GM21367 (cell line): Measurements from ENCODE around the gene NTSR1.

Source experiments
- ATAC-seq: cut with Tn5 transposase; IDR thresholded peaks from one replicate; pipeline ENCODE4 v1.9.1; 2021; ENCODE audit not compliant: unreplicated experiment

Gene NTSR1

DNA sequence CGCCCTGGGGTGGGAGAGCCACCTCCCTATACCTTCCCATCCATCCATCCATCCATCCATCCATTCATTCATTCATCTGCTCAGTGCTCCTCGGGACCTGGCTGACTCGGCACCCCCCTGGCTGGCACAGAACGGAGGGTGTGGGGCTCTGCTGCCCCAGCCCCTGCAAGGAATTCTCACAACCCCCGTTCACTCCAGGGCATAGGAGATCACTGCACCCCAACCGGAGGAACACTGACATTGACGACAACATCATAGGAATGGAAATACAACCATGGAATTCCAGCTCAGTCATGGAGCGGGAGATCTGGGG, 59.6 kb downstream of the NTSR1 start:
- ATAC-seq, result no peak

DNA sequence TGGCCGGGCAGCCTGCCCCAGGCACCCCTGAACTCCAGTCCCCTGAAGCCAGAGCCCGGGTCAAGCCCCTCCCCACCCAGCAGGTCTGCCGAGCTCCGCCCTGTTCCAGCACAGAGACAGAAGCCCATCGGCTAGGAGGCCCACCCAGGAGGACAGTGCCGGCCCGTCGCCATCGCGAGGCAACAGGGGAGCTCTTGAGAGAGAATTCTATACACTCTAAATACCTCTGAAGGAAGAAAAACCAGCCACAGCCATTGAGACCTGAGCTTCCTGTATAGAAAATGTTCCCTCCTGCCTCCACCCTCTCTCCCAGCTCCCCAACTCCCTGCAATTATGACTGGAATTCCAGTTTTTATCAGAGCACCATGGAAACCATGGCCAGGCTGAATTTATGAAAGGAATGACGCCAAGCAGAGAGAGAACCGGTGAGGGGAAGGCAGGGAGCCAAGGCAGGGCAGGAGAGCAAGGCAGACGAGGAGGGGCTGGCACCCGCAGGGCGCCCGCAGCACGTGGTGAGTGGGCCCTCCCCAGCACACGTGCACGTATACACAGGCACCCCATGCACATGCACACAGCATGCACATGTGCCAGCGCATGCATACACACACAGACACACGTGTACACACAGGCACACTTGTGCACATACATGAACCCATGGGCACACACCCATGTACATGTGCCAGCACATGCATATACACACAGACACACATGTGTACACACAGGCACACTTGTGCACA, 60.1 kb downstream of the NTSR1 start:
- ATAC-seq, result no peak

DNA sequence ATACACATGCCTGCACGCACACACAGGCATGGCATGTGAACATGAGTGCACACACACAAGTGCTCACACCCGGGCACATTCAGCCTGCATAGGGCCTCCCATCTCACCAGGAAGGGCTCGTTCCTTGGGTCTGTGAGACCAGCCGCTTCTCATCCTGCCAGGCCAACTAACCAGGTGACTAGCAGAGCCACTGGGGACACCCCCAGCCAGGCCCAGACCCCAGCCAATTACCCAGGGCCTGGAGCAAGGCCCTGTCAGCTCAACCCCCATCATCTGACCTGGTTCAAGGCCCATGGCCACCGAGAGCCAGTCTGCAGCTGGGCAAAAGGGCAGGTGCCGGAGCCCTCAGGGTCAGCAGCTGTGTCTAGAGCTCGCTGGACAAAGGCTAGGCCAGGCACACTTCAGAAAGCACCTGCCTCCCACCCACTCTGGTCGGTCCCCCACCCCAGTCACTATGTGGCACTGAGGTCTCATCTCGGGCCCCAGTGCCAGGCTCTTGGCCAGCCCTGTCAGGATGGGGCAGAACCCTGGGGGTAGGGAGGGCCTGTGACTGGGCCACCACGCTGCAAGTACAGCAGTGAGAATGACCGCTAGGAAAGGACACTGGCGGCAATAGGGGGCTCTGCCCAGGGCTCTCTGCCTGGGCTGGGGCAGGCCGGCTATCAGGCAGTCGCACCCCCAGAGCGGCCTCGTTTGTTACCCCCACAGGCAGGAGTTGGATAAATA, 60.9 kb downstream of the NTSR1 start:
- ATAC-seq, result no peak

DNA sequence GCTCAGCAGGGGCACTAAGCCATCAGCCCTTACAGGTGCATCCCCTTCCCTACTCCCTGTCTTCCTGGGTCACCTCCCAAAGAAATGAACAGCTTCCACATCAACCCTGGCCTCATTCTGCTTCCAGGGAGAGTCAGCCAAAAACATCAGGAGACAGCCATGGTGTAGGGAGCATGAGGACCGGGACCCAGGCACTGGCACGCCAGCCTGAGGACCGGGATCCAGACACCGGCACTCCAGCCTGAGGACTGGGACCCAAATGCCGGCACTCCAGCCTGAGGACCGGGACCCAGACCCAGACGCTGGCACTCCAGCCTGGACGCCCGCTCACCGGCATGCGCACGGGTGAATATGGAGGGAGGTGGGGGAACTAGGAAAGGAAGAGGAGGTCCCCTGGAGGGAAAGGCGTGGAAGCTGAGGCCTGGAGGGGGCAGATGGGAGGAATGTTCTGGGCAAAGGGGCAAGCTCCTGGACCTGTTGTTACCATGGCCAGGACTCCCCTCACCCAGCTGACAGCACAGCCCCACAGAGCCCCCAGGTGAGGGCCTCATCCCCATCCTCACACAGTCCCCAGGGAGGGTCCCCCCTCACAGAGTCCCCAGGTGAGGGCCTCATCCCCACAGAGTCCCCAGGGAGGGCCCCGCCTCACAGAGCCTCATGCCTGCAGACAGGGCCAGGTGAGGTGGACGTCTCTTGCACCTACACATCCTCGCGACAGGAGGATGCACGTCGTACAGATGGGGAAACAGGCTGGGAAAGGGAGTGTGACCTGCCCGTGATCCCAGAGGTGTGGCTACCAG, 61.7 kb downstream of the NTSR1 start:
- ATAC-seq, result no peak

DNA sequence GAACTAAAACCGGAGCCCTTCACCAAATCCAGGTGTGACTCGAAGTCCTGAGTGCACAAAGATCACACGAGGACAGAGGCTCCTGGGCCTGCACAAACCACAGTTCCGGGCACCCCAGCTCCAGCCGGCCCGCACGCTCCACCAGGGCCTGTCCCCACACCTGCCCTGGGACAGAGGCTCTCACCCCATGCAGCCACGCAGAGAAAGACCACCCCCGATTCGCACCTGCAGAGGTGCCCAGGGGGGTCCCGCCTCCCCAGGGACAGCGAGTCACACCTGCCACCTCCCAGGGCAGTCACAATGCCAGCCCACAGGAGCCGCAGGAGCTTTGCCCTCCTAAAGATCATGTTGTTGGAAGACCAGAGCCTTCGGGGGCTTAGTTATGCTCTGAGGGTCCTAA, 62.3 kb downstream of the NTSR1 start:
- no peak for ATAC-seq

DNA sequence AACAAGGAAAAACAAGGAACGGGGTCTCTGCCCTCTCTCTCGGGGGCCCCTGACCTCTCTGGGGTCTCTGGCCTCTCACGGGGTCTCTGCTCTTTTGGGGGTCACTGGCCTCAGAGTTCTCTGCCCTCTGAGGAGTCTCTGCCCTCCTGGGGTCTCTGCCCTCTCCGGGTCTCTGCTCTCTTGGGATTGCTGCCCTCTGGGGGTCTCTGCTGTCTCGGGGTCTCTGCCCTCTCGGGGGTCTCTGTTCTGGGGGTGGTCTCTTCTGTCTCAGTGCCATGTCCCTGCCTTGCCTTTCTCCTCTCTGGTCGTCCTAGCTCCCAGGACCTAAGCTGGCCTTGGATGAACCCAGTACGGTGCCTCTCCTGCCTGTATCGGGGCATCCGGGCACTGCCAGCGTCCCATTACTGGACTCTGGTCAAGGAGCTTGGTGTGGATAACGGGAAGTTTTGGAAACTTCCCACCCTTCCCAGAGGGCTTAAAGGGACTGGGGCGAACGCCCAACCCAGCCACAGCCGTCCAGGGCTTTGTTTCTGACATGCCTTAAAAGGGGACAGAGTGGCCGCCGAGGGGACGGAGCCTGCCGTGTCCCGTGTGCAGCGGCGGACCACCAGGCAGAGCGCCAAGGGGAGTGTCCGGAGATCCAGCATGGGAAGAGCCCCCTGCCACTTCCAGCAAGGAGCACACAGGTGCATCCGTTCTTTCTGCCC, 62.9 kb downstream of the NTSR1 start:
- no peak for ATAC-seq

DNA sequence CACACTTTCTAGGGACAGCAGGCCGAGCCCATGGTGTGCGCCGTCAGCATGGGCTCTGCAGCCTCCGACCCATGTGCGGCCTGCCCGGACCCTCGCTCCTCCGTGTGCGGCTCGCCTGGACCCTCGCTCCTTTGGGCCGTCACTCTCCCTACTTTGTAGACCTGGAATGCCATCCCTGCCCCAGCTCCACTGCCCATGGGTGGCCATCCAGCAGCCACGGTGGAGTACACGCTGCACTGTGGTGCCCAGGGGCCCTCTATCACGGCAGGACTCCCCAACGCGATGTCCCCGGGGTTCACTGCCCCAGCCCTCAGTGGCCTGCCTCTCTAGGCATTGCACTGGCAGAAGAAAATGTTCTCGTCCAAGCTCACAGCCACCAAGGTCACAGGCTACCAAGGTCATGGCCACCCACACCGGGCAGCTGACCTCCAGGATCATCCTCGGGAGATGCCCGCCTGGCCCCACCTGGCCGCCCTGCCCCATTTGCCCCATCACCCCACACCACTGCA, 63.5 kb downstream of the NTSR1 start:
- ATAC-seq, result no peak

DNA sequence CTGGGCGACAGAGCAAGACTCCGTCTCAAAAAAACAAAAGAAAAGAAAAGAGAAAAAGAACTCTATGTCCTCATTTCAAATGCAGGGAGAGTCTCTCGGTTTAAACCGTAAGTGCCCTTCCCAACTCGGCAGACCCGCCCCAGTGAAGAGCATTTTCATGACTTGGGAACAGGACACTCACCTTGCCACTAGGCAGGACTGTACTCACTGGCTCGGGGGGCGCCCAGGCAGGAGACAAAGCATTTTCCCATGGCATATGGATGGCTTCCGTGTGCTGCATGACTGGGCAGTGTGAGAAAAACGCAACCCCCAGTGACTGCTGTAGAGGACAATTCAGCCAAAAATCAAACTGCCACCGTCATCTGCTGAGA, 64.0 kb downstream of the NTSR1 start:
- ATAC-seq, result no peak

DNA sequence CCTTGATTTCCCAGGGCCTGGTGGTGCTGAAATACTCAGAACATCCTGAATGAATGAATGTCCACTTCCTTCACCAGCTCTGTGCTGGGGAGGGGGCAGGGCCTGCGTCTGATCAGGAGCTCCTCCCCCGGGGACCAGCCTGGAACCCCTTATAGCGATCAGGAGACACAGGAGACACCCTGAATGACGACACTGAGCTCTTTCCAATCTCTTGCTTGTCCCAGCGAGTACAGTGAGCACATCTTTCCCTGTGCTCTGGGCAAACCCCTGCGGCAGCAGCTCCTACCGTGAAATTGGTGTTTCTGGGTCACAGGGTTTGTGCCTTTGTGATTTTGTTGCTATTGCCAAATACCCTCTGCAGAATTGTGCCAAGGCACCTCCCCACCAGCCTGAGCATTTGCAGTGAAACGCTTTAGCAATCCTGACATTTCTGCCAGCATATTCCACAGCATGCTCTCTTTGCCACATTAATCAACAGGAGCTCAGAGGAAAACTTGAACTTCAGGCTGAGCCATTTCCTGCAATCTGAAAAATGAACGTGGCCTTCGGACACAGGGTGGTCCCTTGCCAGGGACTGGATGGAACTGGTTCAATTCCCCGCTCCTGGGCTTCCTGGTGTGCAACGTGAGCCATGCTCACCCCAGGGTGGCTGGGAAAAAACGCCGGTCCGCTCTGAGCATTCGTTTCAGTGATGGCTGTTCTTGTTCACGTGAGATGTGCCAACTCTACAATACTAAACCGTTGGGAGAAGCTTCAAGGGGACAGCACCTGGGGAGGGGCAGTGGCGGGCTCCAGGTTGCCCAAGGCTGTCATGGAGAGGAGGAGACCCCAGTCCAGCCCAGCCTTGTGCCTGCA, 64.6 kb downstream of the NTSR1 start:
- ATAC-seq, result no peak

DNA sequence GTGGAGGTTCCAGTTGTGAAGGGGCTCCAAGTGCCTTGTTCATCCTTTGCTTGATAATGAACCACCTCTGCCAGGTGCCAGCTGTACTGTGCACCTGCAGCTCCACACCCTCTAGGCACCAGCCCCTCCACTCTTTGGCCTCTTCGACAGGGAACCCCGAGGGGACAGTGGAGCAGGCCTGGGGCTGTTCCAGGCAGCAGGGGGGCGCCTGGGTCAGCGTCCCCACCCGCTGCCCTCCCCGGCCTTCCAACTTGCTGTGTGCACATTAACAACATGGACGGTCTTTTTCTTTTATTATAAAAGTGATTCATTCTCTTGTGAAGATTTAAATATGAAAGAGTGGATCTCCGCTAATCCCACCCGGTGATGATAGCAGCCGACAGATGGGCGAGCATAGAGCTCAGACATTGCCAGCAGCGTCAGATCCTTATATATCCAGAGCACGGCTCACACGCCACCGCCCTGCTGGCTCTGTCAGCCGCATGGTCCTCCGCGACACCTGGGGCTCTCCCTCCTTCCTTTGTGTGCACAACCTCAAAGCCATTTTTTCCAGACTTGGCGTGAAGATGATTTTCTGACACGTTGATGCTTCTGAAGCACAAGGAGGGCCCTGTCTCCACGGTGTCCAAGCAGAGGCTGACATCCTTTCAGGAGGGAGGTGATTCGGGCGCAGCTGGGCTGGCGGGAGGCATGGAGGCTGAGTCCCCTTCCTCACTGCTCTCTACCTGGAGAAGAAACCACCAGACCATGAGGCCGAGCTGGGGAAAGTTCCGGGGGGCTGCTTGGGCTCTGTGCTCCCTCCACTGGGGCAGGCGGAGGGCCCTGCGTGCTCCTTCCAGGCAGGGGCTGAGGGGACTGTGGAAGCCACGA, 65.4 kb downstream of the NTSR1 start:
- ATAC-seq, result no peak

DNA sequence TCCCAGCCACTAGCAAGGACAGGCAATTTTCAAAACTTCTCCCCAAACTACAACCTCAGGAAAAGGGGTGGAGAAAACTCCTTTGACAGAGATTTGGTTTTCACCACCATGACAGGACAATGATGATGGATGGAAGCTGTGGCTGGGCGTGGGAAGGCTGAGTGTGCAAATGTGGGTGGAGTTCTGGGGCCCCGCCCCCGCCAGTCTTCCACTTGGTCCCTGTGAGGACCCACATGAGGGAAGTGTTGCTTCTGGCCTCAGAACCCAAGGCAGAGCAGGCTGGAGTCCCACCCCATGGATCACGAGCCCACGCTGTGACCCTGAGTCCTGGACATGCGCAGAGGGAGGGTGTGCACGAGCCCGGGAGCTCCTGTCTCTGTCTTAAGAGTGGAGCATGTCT, 66.1 kb downstream of the NTSR1 start:
- no peak for ATAC-seq

DNA sequence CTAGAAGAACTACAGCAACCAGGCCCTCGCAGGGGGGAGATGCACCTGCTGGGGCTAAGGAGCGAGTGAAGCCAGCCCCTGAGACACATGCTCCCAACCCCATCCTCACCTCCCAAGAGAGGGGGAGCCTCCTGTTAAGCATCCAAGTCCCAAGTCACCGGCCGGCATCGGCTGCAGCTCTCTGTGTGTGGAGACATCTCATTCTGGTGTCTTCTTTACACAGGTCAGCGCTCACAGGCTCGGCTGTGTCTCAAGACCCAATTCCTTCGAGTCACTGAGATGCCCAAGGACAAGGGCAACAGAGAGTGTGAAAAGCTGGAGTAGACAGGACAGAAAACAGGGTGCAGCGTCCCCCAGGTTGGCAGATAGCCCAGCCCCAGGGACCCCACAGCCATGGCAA, 66.6 kb downstream of the NTSR1 start:
- no peak for ATAC-seq

DNA sequence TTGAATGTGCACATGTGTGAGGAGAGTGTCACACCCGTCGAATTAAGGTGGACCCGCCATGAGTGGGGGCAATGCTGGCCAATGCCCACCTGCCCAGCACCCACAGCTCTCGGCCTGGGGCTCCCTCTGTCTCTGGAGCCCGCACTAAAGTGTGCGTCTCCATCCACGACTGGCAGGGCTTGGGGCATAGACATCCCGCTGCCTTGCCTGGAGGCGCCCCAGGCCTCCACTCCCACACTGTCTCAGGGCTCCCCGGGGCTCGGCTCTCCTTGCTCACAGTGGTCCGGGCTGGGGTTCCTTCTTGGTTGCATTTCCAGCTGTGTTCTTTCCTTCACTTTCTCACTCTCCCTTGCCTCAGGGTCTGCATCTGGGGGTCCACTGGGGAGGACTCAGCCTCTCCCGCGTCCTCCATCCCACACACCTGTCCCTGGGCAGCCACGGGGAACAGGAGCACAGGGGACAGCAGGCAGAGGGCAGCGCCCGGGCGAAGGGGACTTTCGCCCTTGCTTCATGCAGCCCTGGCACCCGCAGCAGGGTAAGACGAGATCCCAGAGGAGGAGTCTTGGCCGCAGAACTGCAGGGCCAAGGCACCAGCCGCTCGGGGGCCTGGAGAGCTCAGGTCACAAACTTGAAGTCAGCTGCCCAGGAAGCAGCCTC, 67.5 kb downstream of the NTSR1 start:
- ATAC-seq, result no peak

DNA sequence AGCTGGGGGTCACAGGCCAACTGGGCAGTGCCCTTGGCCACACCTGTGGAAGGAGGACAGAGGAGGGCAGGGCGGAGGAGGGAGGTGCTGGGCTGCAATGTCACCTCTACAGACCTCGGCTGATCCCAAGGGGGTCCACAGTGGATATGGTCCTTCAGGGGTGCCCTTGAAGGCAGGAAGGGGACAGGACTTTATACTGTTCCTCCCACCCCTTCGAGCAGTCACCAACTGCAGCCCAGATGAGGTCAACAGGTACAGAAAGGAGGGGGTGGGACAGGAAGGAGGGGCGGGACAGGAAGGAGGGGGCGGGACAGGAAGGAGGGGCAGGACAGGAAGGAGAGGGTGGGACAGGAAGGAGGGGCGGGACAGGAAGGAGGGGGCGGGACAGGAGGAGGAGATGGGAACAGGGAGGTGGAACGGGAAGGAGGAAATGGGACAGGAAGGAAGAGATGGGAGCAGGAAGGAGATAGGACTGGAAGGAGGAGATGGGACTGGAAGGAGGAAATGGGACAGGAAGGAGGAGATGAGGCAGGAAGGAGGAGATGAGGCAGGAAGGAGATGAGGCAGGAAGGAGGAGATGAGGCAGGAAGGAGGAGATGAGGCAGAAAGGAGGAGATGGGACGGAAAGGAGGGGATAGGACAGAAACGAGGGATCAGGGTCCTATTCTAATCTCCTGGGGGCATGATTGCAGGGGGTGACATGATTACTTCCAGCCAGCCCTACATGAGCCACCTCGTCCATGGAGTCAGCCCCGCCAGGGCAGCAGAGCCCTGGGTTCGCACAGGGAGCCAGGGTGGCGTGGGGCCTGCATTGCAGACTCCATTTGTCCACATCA, 68.3 kb downstream of the NTSR1 start:
- no peak for ATAC-seq

DNA sequence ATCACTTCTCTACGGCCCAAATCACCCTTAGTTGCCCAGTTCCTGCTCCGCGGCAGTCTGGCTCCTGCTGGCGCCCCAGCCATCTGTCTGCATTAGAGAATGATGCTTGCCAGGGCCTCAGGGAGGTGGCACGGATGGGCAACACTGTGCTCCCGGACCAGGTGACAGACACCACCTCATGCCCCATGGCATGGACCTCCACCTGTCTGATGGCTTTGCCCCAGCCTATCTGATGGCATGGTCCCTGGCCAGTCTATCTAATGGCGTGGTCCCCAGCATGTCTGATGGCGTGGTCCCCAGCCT, 68.8 kb downstream of the NTSR1 start:
- ATAC-seq, result no peak

DNA sequence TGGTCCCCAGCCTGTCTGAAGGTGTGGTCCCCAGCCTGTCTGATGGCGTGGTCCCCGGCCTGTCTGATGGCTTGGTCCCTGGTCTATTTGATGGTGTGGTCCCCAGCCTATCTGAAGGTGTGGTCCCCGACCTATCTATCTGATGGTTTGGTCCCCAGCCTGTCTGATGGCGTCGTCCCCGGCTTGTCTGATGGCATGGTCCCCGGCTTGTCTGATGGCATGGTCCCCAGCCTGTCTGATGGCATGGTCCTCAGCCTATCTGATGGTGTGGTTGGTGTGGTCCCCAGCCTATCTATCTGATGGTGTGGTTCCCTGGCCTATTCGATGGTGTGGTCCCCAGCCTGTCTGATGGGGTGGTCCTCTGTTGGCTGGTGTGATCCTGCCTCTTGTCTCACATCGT, 69.4 kb downstream of the NTSR1 start:
- no peak for ATAC-seq

DNA sequence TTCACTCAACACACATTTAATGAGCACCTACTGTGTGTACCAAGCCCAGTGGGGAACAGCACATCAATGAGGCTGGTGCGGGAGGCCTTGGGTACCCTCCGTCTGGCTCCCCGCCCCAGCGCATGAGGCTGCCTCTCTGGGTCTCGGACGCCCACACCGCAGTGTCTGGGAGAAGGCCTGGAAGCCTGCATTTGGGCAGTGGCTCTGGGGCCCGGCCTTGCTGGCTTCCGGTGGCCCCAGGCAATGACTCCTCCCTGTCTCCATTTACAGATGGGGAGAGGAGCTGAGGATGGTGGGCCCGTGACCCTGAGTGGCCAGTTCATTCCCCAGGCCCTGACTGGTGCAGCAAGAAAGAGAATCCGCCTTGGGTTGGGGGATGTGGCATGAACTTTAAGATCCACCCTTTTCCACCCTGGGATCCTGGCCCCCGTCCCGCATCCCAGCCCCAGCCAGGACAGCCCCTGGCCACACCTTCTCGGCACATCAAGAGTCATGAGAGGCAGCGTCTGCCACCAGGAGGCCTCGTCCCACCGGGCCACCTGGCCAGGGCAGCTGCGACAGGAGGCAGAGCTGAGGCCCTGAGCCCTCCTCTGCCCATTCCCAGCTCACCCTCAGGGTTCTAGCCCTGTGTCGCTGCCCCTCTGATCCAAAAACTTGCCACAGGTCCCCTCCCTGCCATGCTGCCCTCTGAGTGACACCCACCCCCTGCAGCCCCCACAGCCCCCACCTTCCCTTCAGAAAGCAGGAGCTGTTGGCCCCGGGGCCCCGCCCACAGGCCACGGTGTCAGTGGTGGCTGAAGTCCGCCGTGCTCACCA, 70.2 kb downstream of the NTSR1 start:
- ATAC-seq, result no peak

DNA sequence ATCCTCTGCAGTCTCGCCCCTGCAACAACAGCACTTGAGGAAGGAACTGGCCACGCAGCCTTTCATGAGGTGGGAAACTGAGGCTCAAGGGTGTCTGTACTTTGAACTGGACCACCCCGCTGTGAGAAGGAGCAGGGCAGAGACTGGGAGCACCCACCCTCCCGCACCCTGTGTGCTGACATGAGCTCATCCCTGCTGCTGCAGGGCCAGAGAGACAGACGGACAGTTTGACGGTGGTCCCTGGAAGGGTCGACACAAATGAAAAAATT, 70.7 kb downstream of the NTSR1 start:
- ATAC-seq, result no peak
